NK-92 treated with Interleukin-12 subunit alpha and Interleukin-12 subunit beta, amount 100 ng/mL, for 24 hours (cell line): ENCODE results near the gene FEM1C.

Source experiments
- DNase-seq: peaks from one replicate; lab custom pipeline; 2025; lab: John Stamatoyannopoulos, UW

FEM1C gene

DNA sequence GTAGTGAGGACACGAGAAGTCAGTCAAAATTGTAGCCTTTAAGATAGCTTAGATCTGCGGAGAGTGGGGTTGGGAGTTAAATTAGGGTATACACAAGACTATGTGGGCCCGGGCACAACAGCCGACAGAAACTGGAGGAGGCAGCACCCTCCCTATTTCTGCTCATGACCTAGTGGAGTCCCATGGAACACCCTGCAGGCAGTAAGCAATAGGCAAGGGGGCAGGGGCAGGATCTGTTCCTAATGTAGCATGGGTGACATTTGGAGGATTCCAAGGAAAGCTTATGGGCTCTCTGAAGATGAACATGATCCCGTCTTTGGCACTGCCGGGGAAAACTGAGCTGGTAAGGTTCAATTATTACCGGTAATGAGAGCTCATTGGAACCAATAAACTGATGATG is 67.0 kb downstream of the FEM1C start:
- no peak for DNase-seq

DNA sequence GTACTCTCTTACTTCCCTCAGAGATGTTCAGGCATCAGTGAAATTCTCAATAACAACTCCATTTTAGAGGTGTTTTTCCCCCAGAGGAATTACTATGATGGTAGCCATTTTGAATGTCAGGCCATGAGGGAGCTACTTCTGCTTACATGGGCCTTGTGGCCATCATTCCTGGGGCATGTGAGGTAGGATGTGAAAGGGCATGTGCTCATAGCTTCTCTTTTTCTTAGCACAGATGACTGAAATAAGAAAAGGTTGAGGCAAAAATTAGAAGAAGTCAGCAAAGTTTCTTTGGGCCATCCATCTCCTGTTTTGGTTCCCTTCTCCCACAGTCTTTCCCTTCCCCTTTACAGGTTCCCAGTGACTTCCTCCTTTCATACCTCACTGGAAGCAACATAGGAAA is 68.8 kb downstream of the FEM1C start:
- DNase-seq = no peak

DNA sequence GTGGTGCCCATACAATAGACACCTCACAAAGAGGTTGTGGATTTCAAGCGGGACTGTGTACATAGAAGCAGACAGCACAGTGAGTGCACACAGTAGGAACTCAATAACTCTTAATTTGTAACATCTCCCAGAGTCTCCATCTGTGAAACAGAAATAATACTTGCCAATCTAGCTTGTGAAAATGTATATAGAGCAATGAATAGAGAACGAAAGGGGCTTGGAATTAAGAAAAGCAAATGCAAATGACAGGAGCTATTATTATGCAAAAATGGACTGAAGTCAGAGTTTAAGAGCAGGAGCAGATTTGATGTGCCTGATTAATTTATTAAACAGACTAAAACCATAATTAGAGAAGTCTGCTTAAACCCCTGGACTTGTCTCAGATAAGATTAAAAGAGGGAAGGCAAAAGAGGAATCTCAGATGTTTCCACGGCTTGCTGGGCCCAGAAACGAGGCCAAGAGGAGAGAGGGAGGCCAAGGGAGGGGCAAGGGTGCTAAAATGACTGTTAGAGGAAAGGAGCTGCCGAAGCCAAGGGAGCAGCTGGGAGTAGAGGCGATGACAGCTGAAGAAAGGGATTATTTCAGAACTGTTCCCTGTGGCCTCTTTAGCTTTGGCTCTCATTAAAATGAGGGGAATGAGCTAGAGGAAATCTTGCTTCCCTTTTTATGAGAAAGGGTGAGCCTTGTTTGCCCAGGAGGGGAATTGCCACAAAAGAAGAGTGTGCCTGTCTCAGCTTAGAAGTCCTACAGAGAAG is 72.1 kb downstream of the FEM1C start:
- no peak for DNase-seq

DNA sequence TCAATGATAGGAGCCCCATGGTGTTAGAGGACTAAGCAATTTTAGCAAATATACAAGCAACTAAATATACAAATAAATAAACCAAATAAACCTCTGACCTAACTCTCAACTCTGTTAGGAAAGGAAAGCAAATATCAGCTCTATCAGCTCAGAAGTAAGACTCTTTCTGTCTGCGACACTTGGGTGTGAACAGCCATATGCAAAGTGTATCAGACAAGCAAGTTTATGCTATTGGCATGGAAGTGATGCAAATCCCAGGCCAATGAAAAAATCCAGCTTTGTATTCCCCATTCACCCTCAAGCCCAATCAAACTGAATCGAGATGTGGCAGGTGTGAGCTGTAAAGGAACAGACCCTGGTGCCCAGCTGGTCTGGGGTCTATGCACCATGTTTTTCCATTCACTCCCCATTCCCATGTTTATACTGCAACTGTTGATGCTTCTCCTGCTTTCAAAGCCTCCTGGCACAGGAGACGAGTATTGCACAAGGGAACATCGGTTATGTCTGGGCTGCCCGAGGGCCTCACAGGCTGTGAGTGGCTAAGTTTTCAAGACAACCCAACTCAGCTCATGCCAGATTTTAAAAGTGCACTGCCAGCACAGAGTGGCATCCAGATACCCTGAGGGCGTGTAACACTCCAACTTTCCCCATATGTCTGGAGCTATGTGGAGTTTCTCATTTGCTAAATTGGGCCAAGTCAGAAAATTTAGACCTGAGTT is 73.1 kb downstream of the FEM1C start:
- DNase-seq = no peak

DNA sequence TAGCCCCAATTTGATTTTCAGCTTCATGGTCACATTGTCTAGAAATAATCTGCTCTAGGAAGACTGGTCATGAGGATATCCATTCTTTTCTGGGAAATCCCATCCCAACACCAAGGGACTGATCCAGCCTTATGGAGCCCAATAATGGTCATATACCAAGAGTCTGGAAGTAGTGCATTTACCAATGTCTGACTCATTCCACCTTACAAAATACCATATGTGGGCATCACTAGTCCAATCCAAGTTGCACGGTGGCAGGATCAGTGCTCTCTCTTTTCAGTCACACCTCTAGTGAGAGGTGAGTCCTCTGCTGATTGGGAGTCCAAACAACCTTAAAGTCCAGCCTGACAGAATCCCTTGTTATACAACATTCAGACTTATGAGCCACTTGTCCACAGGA is 73.7 kb downstream of the FEM1C start:
- no peak for DNase-seq
